ENCODE measurements around the gene RASAL1. TPM values are rescaled to one million over a fixed set of nuclear protein-coding genes. Genes with fewer than 3 reads are reported as not detected.
A peak's percentile ranks its signal among the peaks of the same experiment; 100 is the strongest.

RASAL1 gene
- total RNA-seq, 1 experiment from 2014 or later: 16.0 TPM

DNA sequence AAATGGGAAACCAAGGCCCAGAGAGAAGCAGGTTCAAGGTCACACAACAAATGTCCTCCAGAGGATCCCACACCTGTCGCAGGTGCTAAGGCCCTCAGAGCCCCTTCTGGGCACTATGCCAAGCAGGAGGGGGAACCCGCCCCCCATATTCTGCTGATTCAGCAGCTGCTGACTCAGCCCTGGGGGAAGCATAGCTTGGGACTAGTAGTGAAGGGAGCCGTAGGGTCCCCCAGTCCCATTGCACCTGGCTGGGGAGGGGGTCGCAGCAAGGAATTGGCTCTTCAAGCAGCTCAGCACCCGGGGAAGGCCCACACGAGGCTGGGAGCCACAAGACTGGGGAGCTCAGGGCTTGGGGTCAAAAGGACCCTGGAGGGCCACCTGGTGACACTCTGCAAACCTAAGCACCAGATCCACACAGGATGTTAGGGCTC lies 1.0 kb downstream of the RASAL1 start:
- BruUV-seq (replicated peaks): no TSS peak
- H2AFZ ChIP-seq (ENCODE audit: low read depth, low read length, poor library complexity, severe bottlenecking): no peak overlapping the region
- CTCF ChIA-PET: interaction anchor here (1.0 to 2.3 kb wide), 4 partner anchors 10 to 142 kb away, joined by 3 to 9 read pairs (median 8); no protein-coding TSS in a partner anchor

GRCh38 chr12:113134071-113134470 lies 1.5 kb downstream of the RASAL1 start:
- intact Hi-C loops (cut with micrococcal nuclease): loop anchor here (2.0 kb wide), 1 partner anchor 35 kb away; no protein-coding TSS in a partner anchor
- no TSS peak for BruUV-seq (replicated peaks)
- Histone ChIP-seq H3K27ac (ENCODE audit: low read depth, low read length) (no peak overlapping the region; the same call in 1 of the 2 replicates), H3K36me3 (ENCODE audit: control insufficient read depth in 1 of 2, insufficient read depth in 2 of 2, low read length in 2 of 2) (no peaks in the 10 kb centered on the region), H3K9ac (ENCODE audit: low read length) (peak overlapping the region; percentile 87), H3K27me3 (ENCODE audit: insufficient read depth, low read length) (no peaks in the 10 kb centered on the region), H3K4me3 (replicated peaks in 1 of 2; ENCODE audit: low read depth in 1 of 2, low read length in 2 of 2) (peak overlapping the region in 1 of 2 experiments; percentile 94; a peak in 2 of 4 replicates), H2AFZ (ENCODE audit: low read depth, low read length, poor library complexity, severe bottlenecking) (no peak overlapping the region), H3K79me2 (ENCODE audit: insufficient read depth, low read length) (peaks cover 12% of the 10 kb centered on the region; the same call in 1 of the 2 replicates), H3K9me3 (ENCODE audit: control insufficient read depth in 1 of 2, insufficient read depth in 1 of 2, low read depth in 1 of 2, low read length in 2 of 2) (no peaks in the 10 kb centered on the region), H4K20me1 (ENCODE audit: insufficient read depth) (no peaks in the 10 kb centered on the region), H3K4me1 (ENCODE audit: control insufficient read depth in 1 of 2, insufficient read depth in 2 of 2, low read length in 2 of 2) (peaks cover 13 to 34% of the 10 kb centered on the region in 2 experiments), H3K4me2 (ENCODE audit: low read length) (peak overlapping the region; percentile 100), H3K9me2 (ENCODE audit: insufficient read depth) (no peaks in the 10 kb centered on the region)
- no peak for ATAC-seq
- DNase-seq (ENCODE audit: low read depth, low spot score): no peak
- TF ChIP-seq SRF (IDR thresholded peaks at IDR 0.05; ENCODE audit: low read depth) (no peak), EZH2phosphoT487 (IDR thresholded peaks at IDR 0.05; ENCODE audit: borderline replicate concordance) (no peak), TCF7L2 (IDR thresholded peaks at IDR 0.05; ENCODE audit: borderline replicate concordance, extremely low read depth, insufficient read depth, insufficient read length) (no peak), SP1 (IDR thresholded peaks at IDR 0.05; ENCODE audit: low read depth) (no peak), FOSL1 (IDR thresholded peaks at IDR 0.05; ENCODE audit: low read depth) (no peak)
- TF ChIP-seq, protein P1, sequence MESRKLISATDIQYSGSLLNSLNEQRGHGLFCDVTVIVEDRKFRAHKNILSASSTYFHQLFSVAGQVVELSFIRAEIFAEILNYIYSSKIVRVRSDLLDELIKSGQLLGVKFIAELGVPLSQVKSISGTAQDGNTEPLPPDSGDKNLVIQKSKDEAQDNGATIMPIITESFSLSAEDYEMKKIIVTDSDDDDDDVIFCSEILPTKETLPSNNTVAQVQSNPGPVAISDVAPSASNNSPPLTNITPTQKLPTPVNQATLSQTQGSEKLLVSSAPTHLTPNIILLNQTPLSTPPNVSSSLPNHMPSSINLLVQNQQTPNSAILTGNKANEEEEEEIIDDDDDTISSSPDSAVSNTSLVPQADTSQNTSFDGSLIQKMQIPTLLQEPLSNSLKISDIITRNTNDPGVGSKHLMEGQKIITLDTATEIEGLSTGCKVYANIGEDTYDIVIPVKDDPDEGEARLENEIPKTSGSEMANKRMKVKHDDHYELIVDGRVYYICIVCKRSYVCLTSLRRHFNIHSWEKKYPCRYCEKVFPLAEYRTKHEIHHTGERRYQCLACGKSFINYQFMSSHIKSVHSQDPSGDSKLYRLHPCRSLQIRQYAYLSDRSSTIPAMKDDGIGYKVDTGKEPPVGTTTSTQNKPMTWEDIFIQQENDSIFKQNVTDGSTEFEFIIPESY (IDR thresholded peaks at IDR 0.05; ENCODE audit: extremely low read depth, insufficient replicate concordance, low read length): no peak
- ChIA-PET POLR2A (no interaction called here), RAD21 (ENCODE audit: low non-redundant PET in 1 of 2, low total read pairs in 2 of 2, uncharacterized antibody in 2 of 2, unreplicated experiment in 2 of 2) (no interaction called here), CTCF (interaction anchor here (1.0 to 2.3 kb wide), 2 partner anchors 11 to 13 kb away, joined by 3 to 8 read pairs; no protein-coding TSS in a partner anchor)

More for the DNA sequence above, 1.0 kb downstream of the RASAL1 start:
- Histone ChIP-seq H3K4me2 (ENCODE audit: low read length) (peak overlapping the region; percentile 100), H3K27ac (ENCODE audit: low read depth, low read length) (peak overlapping the region; percentile 72; the same call in 1 of the 2 replicates), H3K36me3 (ENCODE audit: control insufficient read depth in 1 of 2, insufficient read depth in 2 of 2, low read length in 2 of 2) (no peaks in the 10 kb centered on the region), H3K27me3 (ENCODE audit: insufficient read depth, low read length) (no peaks in the 10 kb centered on the region), H3K79me2 (ENCODE audit: insufficient read depth, low read length) (peaks cover 12% of the 10 kb centered on the region; the same call in 1 of the 2 replicates), H4K20me1 (ENCODE audit: insufficient read depth) (no peaks in the 10 kb centered on the region), H3K4me1 (ENCODE audit: control insufficient read depth in 1 of 2, insufficient read depth in 2 of 2, low read length in 2 of 2) (peaks cover 13 to 34% of the 10 kb centered on the region in 2 experiments), H3K9me3 (ENCODE audit: control insufficient read depth in 1 of 2, insufficient read depth in 1 of 2, low read depth in 1 of 2, low read length in 2 of 2) (no peaks in the 10 kb centered on the region), H3K9me2 (ENCODE audit: insufficient read depth) (no peaks in the 10 kb centered on the region), H3K4me3 (replicated peaks in 1 of 2; ENCODE audit: low read depth in 1 of 2, low read length in 2 of 2) (peak overlapping the region; percentile 78 to 94), H3K9ac (ENCODE audit: low read length) (peak overlapping the region; percentile 87)
- ATAC-seq: no peak
- intact Hi-C loops (cut with micrococcal nuclease): loop anchor here (2.0 kb wide), 1 partner anchor 36 kb away; no protein-coding TSS in a partner anchor
- TF ChIP-seq ZFX (IDR thresholded peaks at IDR 0.05): no peak
- no peak for TF ChIP-seq EZH2phosphoT487 (IDR thresholded peaks at IDR 0.05; ENCODE audit: borderline replicate concordance)
- no peak for TF ChIP-seq SP1 (IDR thresholded peaks at IDR 0.05; ENCODE audit: low read depth)
- no peak for TF ChIP-seq RAD21 (IDR thresholded peaks at IDR 0.05; ENCODE audit: low read depth)
- TF ChIP-seq SIN3A (IDR thresholded peaks at IDR 0.05; ENCODE audit: low read depth): no peak
- TF ChIP-seq, protein P2, sequence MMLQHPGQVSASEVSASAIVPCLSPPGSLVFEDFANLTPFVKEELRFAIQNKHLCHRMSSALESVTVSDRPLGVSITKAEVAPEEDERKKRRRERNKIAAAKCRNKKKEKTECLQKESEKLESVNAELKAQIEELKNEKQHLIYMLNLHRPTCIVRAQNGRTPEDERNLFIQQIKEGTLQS (IDR thresholded peaks at IDR 0.05): no peak
- no peak for TF ChIP-seq CBX3 (IDR thresholded peaks at IDR 0.05; ENCODE audit: low read depth)
- TF ChIP-seq, protein P3, sequence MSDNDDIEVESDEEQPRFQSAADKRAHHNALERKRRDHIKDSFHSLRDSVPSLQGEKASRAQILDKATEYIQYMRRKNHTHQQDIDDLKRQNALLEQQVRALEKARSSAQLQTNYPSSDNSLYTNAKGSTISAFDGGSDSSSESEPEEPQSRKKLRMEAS (IDR thresholded peaks at IDR 0.05): no peak
- no peak for DNase-seq (ENCODE audit: low read depth, low spot score)
- ChIA-PET RAD21 (ENCODE audit: low non-redundant PET in 1 of 2, low total read pairs in 2 of 2, uncharacterized antibody in 2 of 2, unreplicated experiment in 2 of 2) (no interaction called here), POLR2A (no interaction called here)
